Activated CD8-positive, alpha-beta memory T cell treated with anti-CD3 and anti-CD28 coated beads for 48 hours (primary cell): ENCODE measurements around the gene SCLT1.

ENCODE experiments used
- DNase-seq, 3 experiments: peaks; one replicate each; pipeline ENCODE4 v3.0.0-alpha.2; 2020; ENCODE audit warnings: low read depth in 2 of 3, low spot score in 2 of 3

SCLT1 gene

DNA sequence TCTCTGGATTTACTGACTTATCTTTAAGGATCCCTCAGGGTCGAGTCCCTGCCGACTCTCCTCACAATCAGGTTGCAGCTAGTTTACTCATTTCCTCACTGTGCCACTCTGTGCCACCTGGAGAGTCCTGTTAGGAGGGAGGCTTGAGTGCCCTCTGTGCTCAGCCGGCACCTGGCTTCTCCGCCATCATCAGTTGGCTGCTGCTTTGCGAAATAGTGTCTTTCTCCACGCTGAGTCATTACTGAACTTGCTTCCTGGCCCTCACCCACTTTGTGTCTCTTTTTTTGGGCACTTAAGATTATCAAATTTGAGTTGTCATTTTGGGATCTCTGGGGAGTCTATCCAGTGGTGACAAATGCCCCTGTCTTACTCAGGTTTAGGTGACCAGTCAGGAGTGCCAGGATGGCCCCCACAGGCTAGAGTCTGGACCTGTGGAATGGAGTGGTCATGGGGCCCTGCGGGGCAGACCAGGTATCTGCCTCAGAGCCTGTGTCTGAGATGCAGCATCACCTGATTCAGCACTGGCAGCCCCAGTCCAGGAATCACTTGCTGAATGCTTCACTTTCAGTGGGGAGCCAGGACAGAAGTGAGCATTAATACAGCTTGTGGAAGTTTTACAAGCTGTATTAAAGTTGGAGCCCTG, 246.1 kb downstream of the SCLT1 start:
- no peak for DNase-seq

DNA sequence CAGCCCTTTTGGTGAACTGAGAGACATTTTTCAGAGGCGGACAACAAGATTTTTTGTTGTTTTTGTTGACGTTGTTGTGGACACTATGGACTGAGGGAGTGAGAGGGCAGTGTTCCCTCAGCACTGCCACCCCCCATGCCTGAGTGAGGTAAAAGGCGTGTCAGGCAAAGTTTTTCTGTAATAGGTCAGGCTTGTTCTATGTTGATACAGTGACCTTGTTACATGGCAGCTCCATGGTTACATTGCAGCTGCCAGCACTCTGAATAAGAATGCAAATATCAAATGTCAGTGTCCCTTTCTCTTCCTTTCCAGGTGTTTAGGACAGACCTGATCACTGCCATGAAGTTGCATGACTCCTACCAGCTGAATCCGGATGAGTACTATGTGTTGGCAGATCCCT, 247.3 kb downstream of the SCLT1 start:
- no peak for DNase-seq

DNA sequence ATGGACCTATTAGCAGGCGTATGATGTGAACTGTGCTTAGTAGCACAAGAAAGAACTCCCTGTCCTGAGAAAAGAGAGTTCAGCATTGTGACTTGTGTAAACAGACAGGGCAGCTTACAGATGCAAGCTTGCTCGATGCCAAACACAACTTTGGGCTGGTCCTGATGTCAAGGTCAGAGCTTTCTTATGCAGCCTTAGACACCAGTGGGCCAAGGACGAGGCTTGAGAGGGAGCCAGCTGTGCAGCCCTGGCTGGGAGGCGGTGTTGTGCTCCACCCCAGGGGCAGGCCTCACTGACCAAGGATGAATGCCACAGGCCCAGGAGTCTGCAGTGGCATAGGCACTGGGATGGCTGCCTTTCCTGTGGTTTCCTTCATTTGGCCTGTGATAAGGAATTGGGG, 248.4 kb downstream of the SCLT1 start:
- no peak for DNase-seq

DNA sequence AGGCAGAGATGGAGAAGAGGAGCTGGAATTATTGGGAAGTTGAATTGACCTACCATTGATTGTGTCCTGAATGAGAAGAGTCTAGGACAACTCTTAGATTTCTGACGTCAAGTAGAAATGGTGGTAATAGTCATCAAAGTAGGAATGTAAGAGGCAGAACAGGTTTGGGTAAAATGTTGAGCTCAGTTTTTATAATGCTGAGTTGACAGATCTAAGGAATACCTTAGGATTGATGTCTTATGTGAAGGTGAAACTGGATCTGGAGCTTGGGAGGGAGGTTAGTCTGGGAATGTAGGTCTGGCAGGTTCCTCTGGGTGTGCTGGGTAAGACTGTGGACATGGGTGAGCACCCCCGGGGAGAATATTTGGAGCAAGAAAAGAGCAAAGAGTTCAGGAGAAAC, 251.9 kb downstream of the SCLT1 start:
- no peak for DNase-seq

DNA sequence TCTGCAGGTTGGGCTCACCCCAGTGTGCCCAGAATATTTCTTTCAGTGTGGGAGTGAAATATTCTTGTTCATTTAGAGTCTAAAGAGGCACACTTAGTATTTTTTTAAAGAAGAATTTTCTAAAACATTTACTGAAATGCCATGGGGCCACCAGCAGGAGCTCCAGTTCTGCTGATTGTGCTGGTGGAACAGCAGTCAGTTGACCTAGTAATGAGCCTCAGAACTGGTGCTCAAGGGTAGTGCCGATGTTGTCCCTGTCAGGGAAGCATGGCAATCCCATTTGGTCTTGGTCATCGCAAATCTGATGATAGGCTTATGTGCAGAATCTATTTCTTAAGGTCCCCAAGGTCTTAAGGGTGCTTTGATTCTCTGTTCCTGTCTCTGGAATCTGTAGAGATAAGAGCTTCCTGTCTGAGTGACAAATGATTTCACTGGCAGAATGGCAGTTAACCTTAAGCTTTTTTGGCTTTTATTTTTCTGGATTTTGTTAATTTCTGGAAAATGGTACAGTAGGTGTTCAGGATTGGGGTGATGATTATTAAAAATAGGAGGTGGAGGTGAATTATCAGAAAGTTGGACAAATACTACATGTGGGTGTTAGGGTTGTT, 252.5 kb downstream of the SCLT1 start:
- DNase-seq, result no peak

DNA sequence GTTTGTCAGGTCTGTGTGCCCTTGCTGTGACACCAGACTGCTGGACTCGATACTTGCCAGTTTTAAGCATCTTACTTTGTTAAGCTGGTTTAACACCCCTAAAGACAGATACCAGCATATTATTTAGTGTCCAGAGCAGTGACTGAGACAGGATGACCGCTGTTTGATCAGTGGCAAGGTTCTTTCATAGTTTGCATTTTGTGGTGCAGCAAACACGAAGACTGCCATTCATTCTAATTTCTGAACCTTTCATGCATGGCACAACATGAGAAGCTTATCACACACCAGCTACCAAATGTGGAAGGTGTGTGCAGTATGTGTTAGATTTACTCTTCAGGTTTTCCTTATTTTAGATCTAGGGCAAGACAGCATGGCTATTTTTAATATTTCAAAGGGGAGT, 255.7 kb downstream of the SCLT1 start:
- DNase-seq, result no peak

DNA sequence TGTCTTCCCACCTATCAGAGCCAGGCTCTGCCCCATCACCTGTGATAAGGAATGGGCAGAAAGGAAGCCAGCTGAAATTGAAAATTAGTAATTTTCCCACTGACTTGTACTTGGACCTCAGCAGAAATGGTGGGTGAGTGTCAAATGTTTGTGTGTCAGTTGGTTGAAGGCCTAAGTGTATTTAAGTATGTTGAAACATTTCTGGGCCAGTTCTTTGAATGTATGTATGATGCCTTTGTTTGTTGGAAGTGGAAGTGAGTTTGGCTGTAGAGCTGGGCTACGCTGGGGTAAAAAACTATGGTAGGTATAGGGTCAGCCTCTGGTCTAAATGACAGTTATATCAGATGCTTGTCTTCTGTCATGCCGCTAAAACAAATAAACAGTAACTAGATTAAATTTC, 256.1 kb downstream of the SCLT1 start:
- DNase-seq, result no peak

DNA sequence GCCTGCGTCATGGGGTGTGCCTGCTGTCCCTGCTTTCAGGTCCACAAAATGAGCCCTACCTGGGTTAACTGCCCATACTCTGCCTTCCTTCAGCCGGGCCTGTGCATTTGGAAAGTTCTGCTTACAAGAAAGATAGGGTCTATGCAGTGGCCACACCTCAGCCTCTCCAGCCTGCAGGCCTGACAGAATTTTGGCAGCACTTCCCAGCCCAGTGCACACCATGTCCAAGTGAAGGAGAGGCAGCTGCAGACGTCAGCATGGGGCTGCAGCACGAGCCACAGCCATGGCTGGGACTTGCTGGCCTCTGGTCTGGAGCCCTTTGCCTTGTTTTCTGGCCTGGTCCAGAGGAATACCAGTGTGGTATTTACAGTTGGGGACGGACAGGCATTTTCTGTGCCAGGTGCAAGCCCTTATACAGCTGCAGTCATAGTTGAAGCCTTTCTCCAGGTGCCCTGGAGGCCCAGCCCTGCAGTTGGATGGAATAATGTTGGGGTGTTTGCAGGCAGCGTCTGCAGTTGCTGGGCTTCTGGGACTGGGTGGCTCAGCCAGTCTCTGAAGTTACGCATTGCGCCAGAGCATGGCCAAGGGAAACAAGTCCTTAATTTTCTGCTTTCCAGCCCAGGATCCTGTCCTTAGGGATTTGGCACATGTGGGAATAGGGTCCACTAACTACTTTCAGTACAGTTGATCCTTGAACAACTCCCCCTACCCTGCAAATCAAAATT, 257.7 kb downstream of the SCLT1 start:
- no peak for DNase-seq
